A673 (cell line): Measurements from ENCODE around the gene SH3D19. TPM values are rescaled to one million over a fixed set of nuclear protein-coding genes. Genes with fewer than 3 reads are reported as not detected.

Experiments
- BruUV-seq: library from RNA; stranded (reverse); fragments of 400-500 nt; replicated peaks from 2 replicates; lab custom pipeline; 2021; lab: Mats Ljungman, UMichigan
- CTCF ChIA-PET: fragments of 300-600 bp; sonication (Branson Sonifier 250); formaldehyde crosslinking; loops from one replicate; lab custom pipeline; 2022; ENCODE audit warnings: antibody characterized with exemption; lab: Charles Lee
- POLR2A ChIA-PET: fragments of 300-600 bp; sonication (Branson Sonifier 250); formaldehyde crosslinking; loops from one replicate; lab custom pipeline; 2022; ENCODE audit warnings: antibody characterized with exemption; ENCODE audit not compliant: low non-redundant PET; lab: Charles Lee
- DNase-seq: peaks from one replicate; pipeline ENCODE4 v3.0.0-alpha.2; 2015; ENCODE audit warnings: low spot score
- H3K27ac ChIP-seq: fragments of 200-600 bp; sonication (generic); 2 replicates; pipeline ENCODE4 v1.5.1; 2016; ENCODE audit warnings: mixed run types, low read depth, mild to moderate bottlenecking, mixed read lengths, antibody characterized with exemption, low read length; ENCODE audit not compliant: poor library complexity, severe bottlenecking
- H3K27me3 ChIP-seq: fragments of 200-600 bp; sonication (generic); replicated peaks from 2 replicates; pipeline ENCODE4 v1.6.1; 2017; ENCODE audit warnings: mixed run types, low read depth, mild to moderate bottlenecking, mixed read lengths, antibody characterized with exemption, low read length; ENCODE audit not compliant: insufficient read depth, poor library complexity
- H3K36me3 ChIP-seq: fragments of 200-600 bp; sonication (generic); 2 replicates; pipeline ENCODE4 v1.6.1; 2016; ENCODE audit warnings: mixed run types, mild to moderate bottlenecking, mixed read lengths, antibody characterized with exemption, low read length; ENCODE audit not compliant: insufficient read depth, poor library complexity, severe bottlenecking
- H3K4me1 ChIP-seq: fragments of 200-600 bp; sonication (generic); 2 replicates; pipeline ENCODE4 v1.6.1; 2017; ENCODE audit warnings: mixed run types, mild to moderate bottlenecking, mixed read lengths, antibody characterized with exemption, low read length; ENCODE audit not compliant: insufficient read depth, poor library complexity, severe bottlenecking
- H3K4me3 ChIP-seq: fragments of 200-600 bp; sonication (generic); 2 replicates; pipeline ENCODE4 v1.5.1; 2016; ENCODE audit warnings: low read depth, mixed run types, mild to moderate bottlenecking, mixed read lengths, low read length; ENCODE audit not compliant: poor library complexity, severe bottlenecking
- H3K9me3 ChIP-seq: fragments of 200-600 bp; sonication (generic); 2 replicates; pipeline ENCODE4 v1.6.1; 2016; ENCODE audit warnings: mixed run types, low read depth, mild to moderate bottlenecking, mixed read lengths, antibody characterized with exemption, low read length; ENCODE audit not compliant: poor library complexity, severe bottlenecking
- CTCF ChIP-seq: fragments of 300-800, 200-600 bp; sonication (generic); conservative IDR thresholded peaks from 2 replicates; pipeline ENCODE4 v1.5.1; 2017; ENCODE audit warnings: low read depth, mild to moderate bottlenecking, antibody characterized with exemption, low read length, moderate library complexity, mixed read lengths
- EZH2 ChIP-seq: fragments of 200-600 bp; sonication (generic); IDR thresholded peaks from 2 replicates; pipeline ENCODE4 v1.6.1; 2017; ENCODE audit warnings: borderline replicate concordance, low read depth, mild to moderate bottlenecking, mixed read lengths, antibody characterized with exemption, low read length; ENCODE audit not compliant: poor library complexity, severe bottlenecking
- intact Hi-C: fragments of 100-400 bp; cut with micrococcal nuclease; formaldehyde crosslinking; loops from one replicate; pipeline ENCODE4 v1.10.0; 2022; ENCODE audit not compliant: unreplicated experiment
- total RNA-seq: library from RNA; stranded (reverse); gene quantifications from 2 replicates; pipeline ENCODE4 v1.2.3, GENCODE V29; 2021

The SH3D19 gene
- total RNA-seq, 1 experiment from 2014 or later: 0.86 TPM

- Histone ChIP-seq H3K9me3 (no peaks in the 10 kb centered on the region), H3K4me1 (no peaks in the 10 kb centered on the region), H3K36me3 (no peaks in the 10 kb centered on the region), H3K4me3 (peak overlapping the region; percentile 55), H3K27me3 (peaks cover 30% of the 10 kb centered on the region), H3K27ac (no peak overlapping the region)
- TF ChIP-seq CTCF (no peak), EZH2 (no peak)
- ChIA-PET CTCF (no interaction called here), POLR2A (no interaction called here)
- no TSS peak for BruUV-seq
- intact Hi-C loops: no loop called here
- DNase-seq: no peak
These were observed 493 bp upstream of the SH3D19 start for GRCh38 chr4:151325949-151326246.

GRCh38 chr4:151324752-151325110 is 674 bp downstream of the SH3D19 start:
- POLR2A ChIA-PET: no interaction called here
- peaks cover 30% of the 10 kb centered on the region for H3K27me3 ChIP-seq
- peak overlapping the region; percentile 55 for H3K4me3 ChIP-seq
- H3K36me3 ChIP-seq: no peaks in the 10 kb centered on the region
- TF ChIP-seq EZH2 (no peak), CTCF (no peak)
- no peak for DNase-seq
- no peak overlapping the region for H3K27ac ChIP-seq
- H3K9me3 ChIP-seq: no peaks in the 10 kb centered on the region
- no TSS peak for BruUV-seq
- no peaks in the 10 kb centered on the region for H3K4me1 ChIP-seq
- CTCF ChIA-PET: interaction anchor here (0.5 kb wide), 1 partner anchor 289 kb away, joined by 5 read pairs; no protein-coding TSS in a partner anchor
- intact Hi-C loops: no loop called here

- CTCF ChIA-PET: no interaction called here
- peak overlapping the region; percentile 55 for H3K4me3 ChIP-seq
- BruUV-seq: no TSS peak
- TF ChIP-seq CTCF: no peak
- no peak for TF ChIP-seq EZH2
- intact Hi-C loops: no loop called here
- H3K27me3 ChIP-seq: peaks cover 30% of the 10 kb centered on the region
- H3K4me1 ChIP-seq: no peaks in the 10 kb centered on the region
- POLR2A ChIA-PET: no interaction called here
- DNase-seq: no peak
- H3K9me3 ChIP-seq: no peaks in the 10 kb centered on the region
- H3K36me3 ChIP-seq: no peaks in the 10 kb centered on the region
- no peak overlapping the region for H3K27ac ChIP-seq
These were observed 1.2 kb downstream of the SH3D19 start for GRCh38 chr4:151324124-151324751.
